Activated CD8-positive, alpha-beta memory T cell treated with anti-CD3 and anti-CD28 coated beads for 24 hours (primary cell): ENCODE measurements around the gene PCID2.
A peak's percentile ranks its signal among the peaks of the same experiment; 100 is the strongest.

Experiments used
- DNase-seq: peaks from one replicate; pipeline ENCODE4 v3.0.0-alpha.2; 2020

PCID2 gene

GRCh38 chr13:113148407-113148806 lies 60.1 kb downstream of the PCID2 start:
- peak; percentile 19 for DNase-seq

GRCh38 chr13:113147206-113147605 lies 61.3 kb downstream of the PCID2 start:
- peak; percentile 37 for DNase-seq

GRCh38 chr13:113146750-113147149 lies 61.7 kb downstream of the PCID2 start:
- peak; percentile 47 for DNase-seq

- DNase-seq = peak; percentile 47
Observed at GRCh38 chr13:113145911-113146598, 62.4 kb downstream of the PCID2 start.

- DNase-seq = peak; percentile 55
Observed at GRCh38 chr13:113145496-113145895, 63.0 kb downstream of the PCID2 start.

- DNase-seq = peak; percentile 33
Observed at GRCh38 chr13:113144255-113144629, 64.2 kb downstream of the PCID2 start.

GRCh38 chr13:113143466-113144254 lies 64.8 kb downstream of the PCID2 start:
- DNase-seq = no peak

GRCh38 chr13:113142876-113143275 lies 65.6 kb downstream of the PCID2 start:
- DNase-seq = no peak

- DNase-seq = no peak
Observed at GRCh38 chr13:113141601-113141970, 66.9 kb downstream of the PCID2 start.

GRCh38 chr13:113140677-113141600 lies 67.5 kb downstream of the PCID2 start:
- DNase-seq = no peak

- DNase-seq = no peak
Observed at GRCh38 chr13:113139577-113139976, 68.9 kb downstream of the PCID2 start.

GRCh38 chr13:113138792-113139551 lies 69.5 kb downstream of the PCID2 start:
- no peak for DNase-seq

- no peak for DNase-seq
Observed at GRCh38 chr13:113137691-113138298, 70.7 kb downstream of the PCID2 start.

- DNase-seq = no peak
Observed at GRCh38 chr13:113135281-113135760, 73.1 kb downstream of the PCID2 start.

GRCh38 chr13:113129921-113130750 lies 78.3 kb downstream of the PCID2 start:
- DNase-seq = no peak

- no peak for DNase-seq
Observed at GRCh38 chr13:113129480-113129879, 79.0 kb downstream of the PCID2 start.
